IPS DF 4.7 (cell line): Measurements from ENCODE around the gene FERMT2.
A peak's percentile ranks its signal among the peaks of the same experiment; 100 is the strongest.

ENCODE experiments used
- DNase-seq: peaks from one replicate; pipeline ENCODE4 v3.0.0-alpha.2; 2013; ENCODE audit warnings: low spot score; ENCODE audit errors: extremely low read depth

The FERMT2 gene

GRCh38 chr14:52950898-52951680 is at the start of gene FERMT2:
Gene FERMT2 (minus strand): TSS chr14:52951050. CDS start chr14:52950568, 482 bp downstream.
- DNase-seq, result no peak

GRCh38 chr14:52998376-52999015 is 47.6 kb upstream of the FERMT2 start:
- DNase-seq, result no peak

GRCh38 chr14:52996493-52996892 is 45.6 kb upstream of the FERMT2 start:
- no peak for DNase-seq

GRCh38 chr14:52995998-52996397 is 45.1 kb upstream of the FERMT2 start:
- no peak for DNase-seq

GRCh38 chr14:52992236-52992870 is 41.5 kb upstream of the FERMT2 start:
- no peak for DNase-seq

- DNase-seq, result no peak
These were observed 37.3 kb upstream of the FERMT2 start for GRCh38 chr14:52988139-52988538.

- DNase-seq, result no peak
These were observed 36.7 kb upstream of the FERMT2 start for GRCh38 chr14:52987514-52987913.

- DNase-seq, result no peak
These were observed 36.2 kb upstream of the FERMT2 start for GRCh38 chr14:52987042-52987441.

- DNase-seq, result no peak
These were observed 26.9 kb upstream of the FERMT2 start for GRCh38 chr14:52977798-52978197.

- DNase-seq, result no peak
These were observed 23.6 kb upstream of the FERMT2 start for GRCh38 chr14:52974406-52974805.

GRCh38 chr14:52961060-52961639 is 10.3 kb upstream of the FERMT2 start:
- DNase-seq, result peak; percentile 68

- DNase-seq, result no peak
These were observed 9.8 kb upstream of the FERMT2 start for GRCh38 chr14:52960627-52961026.

GRCh38 chr14:52954346-52955214 is 3.7 kb upstream of the FERMT2 start:
- no peak for DNase-seq

- no peak for DNase-seq
These were observed 1.1 kb upstream of the FERMT2 start for GRCh38 chr14:52951681-52952554.

GRCh38 chr14:52950410-52950897 is 396 bp downstream of the FERMT2 start:
- no peak for DNase-seq

GRCh38 chr14:52949711-52950409 is 990 bp downstream of the FERMT2 start:
- no peak for DNase-seq

GRCh38 chr14:52949249-52949648 is 1.6 kb downstream of the FERMT2 start:
- no peak for DNase-seq

- no peak for DNase-seq
These were observed 2.0 kb downstream of the FERMT2 start for GRCh38 chr14:52948836-52949235.

GRCh38 chr14:52948039-52948438 is 2.8 kb downstream of the FERMT2 start:
- no peak for DNase-seq
